Measurements from ENCODE around the gene ELMO1. TPM values are rescaled to one million over a fixed set of nuclear protein-coding genes. Genes with fewer than 3 reads are reported as not detected.

ELMO1 gene
- total RNA-seq, 1 donor: under 0.01 TPM

DNA sequence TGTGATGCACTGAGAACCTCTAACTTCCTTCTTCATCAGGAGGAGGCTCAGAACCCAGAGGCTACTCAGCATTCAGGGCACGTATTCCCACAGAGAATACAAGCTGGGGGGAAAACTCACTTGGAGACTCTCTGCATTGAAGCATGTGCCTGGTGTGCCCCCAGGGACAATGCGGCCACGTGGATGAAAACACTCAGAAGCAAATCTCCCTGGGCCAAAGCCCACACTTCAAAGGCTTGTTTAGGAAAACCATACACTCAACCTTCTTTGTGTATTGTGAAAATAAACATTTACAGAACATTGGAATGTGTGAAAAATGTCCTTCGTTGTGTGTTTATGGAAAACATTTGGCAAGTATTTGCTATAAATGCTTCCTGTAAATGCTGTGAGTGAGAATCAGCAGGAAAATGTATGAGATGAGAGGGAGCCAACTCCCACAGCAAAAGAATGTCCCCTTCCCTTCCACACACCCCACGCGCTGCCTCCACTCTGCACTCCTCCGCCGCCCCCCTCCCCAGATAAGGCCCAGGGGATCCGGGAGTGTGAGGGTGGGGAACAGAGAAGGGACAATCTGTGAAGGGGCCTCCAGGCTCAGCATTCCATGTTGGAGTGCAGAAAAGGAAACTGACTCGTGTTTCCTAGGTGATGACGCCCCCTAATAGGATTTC lies 339.5 kb downstream of the ELMO1 start:
- DNase-seq (ENCODE audit: low read depth): peak; percentile 24
- TF ChIP-seq, protein P1, sequence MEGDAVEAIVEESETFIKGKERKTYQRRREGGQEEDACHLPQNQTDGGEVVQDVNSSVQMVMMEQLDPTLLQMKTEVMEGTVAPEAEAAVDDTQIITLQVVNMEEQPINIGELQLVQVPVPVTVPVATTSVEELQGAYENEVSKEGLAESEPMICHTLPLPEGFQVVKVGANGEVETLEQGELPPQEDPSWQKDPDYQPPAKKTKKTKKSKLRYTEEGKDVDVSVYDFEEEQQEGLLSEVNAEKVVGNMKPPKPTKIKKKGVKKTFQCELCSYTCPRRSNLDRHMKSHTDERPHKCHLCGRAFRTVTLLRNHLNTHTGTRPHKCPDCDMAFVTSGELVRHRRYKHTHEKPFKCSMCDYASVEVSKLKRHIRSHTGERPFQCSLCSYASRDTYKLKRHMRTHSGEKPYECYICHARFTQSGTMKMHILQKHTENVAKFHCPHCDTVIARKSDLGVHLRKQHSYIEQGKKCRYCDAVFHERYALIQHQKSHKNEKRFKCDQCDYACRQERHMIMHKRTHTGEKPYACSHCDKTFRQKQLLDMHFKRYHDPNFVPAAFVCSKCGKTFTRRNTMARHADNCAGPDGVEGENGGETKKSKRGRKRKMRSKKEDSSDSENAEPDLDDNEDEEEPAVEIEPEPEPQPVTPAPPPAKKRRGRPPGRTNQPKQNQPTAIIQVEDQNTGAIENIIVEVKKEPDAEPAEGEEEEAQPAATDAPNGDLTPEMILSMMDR (IDR thresholded peaks at IDR 0.05; ENCODE audit: insufficient read depth, low read depth, low read length): no peak
- no peak overlapping the region for H3K4me3 ChIP-seq (ENCODE audit: low read depth, low read length)

- TF ChIP-seq, protein P1 (IDR thresholded peaks at IDR 0.05; ENCODE audit: insufficient read depth, low read depth, low read length): no peak
- no peak overlapping the region for H3K4me3 ChIP-seq (ENCODE audit: low read depth, low read length)
- DNase-seq (ENCODE audit: low read depth): no peak
These were observed 340.0 kb downstream of the ELMO1 start for GRCh38 chr7:37108615-37109014.

- no peak overlapping the region for H3K4me3 ChIP-seq (ENCODE audit: low read depth, low read length)
- DNase-seq (ENCODE audit: low read depth): no peak
- TF ChIP-seq, protein P1 (IDR thresholded peaks at IDR 0.05; ENCODE audit: insufficient read depth, low read depth, low read length): no peak
These were observed 341.5 kb downstream of the ELMO1 start for GRCh38 chr7:37107047-37107750.

DNA sequence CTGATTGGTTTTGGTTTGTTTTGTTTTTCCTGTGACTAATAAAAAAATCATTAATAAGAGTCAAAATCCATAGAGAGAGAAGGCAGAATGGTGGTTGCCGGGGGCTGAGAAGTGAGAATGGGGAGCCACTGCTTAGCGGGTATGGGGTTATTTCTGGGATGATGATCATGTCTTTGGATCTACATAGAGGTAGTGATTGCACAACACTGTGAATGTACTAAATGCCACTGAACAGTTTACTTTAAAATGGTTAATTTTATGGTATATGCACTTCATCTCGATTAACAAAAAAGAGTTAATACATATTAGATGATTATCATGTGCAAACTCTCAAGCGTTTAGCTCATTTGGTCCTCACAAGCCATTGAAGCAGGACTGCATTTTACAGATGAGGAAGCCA lies 342.9 kb downstream of the ELMO1 start:
- no peak overlapping the region for H3K4me3 ChIP-seq (ENCODE audit: low read depth, low read length)
- DNase-seq (ENCODE audit: low read depth): no peak
- TF ChIP-seq, protein P1 (IDR thresholded peaks at IDR 0.05; ENCODE audit: insufficient read depth, low read depth, low read length): no peak

DNA sequence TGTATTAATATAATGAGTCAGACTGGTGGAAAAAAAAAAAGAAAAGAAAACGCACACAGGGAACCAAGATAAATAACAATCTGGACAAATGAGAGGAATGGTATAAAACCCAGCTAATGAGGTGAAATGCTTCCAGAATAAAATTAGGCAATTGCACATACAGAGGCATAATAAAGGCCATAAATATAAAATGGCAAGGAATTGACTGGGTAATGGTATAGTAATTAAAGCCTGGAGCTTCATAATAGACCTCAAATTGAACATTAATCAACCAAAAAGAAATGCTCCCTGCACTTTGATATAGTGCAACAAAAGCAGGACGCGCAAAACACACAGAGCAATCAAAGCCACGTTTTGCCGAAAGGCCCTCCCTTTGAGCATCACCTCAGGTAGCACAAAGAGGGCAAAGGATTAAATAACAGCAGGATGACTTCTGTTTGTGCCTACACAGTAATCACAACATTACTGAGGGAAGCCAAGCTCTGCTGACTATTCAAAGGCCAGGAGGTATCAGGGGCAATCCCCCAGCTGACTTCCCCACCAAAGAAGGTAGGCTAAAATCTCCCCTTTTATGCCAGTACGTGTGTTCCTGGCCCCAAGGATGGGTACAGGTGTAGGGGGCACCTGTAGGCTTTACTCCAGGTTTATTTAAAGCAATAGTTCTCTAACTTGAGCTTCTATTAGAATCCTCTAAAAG lies 343.7 kb downstream of the ELMO1 start:
- TF ChIP-seq, protein P1 (IDR thresholded peaks at IDR 0.05; ENCODE audit: insufficient read depth, low read depth, low read length): no peak
- DNase-seq (ENCODE audit: low read depth): no peak
- no peak overlapping the region for H3K4me3 ChIP-seq (ENCODE audit: low read depth, low read length)

- DNase-seq (ENCODE audit: low read depth): no peak
- no peak overlapping the region for H3K4me3 ChIP-seq (ENCODE audit: low read depth, low read length)
- TF ChIP-seq, protein P1 (IDR thresholded peaks at IDR 0.05; ENCODE audit: insufficient read depth, low read depth, low read length): no peak
These were observed 346.0 kb downstream of the ELMO1 start for GRCh38 chr7:37102518-37103137.

Measured in fibroblast of villous mesenchyme (primary cell).